Activated CD4-positive, alpha-beta T cell treated with anti-CD3 and anti-CD28 coated beads, Interleukin-2, amount 50 U/mL, for 24 hours (primary cell): ENCODE measurements around the gene POLR1F.

Experiments used
- DNase-seq, 2 donors: peaks; one replicate each; pipeline ENCODE4 v3.0.0-alpha.2; 2020; ENCODE audit warnings: low read depth in 1 of 2, low spot score in 1 of 2

POLR1F gene

DNA sequence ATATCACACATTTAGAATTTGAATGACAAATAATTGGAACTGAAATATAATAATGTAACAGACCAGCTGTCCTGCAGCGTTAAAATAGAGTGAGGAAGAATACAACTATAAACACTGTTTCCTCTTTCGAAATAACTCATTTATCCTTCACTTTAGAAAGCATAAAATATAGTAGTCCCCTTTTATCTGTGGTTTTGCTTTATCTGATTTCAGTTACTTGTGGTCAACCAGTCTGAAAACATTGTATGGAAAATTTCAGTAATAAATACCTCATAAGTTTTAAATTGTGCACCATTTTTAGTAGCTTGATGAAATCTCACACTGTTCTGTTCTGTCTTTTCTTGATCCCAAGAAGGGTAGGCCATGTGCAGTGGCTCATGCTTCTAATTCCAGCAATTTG lies 31.7 kb downstream of the POLR1F start:
- DNase-seq: no peak

DNA sequence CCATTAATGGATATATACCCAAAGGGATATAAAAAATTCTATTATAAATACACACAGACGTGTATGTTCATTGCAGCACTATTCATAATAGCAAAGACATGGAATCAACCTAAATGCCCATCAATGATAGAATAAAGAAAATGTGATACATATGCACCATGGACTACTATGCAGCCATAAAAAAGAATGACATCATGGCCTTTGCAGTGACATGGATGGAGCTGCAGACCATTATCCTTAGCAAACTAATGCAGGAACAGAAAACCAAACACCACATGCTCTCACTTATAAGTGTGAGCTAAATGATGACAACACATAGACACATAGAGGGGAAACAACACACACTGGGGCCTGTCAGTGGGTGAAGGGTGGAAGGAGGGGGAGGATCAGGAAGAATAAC lies 33.0 kb downstream of the POLR1F start:
- no peak for DNase-seq

DNA sequence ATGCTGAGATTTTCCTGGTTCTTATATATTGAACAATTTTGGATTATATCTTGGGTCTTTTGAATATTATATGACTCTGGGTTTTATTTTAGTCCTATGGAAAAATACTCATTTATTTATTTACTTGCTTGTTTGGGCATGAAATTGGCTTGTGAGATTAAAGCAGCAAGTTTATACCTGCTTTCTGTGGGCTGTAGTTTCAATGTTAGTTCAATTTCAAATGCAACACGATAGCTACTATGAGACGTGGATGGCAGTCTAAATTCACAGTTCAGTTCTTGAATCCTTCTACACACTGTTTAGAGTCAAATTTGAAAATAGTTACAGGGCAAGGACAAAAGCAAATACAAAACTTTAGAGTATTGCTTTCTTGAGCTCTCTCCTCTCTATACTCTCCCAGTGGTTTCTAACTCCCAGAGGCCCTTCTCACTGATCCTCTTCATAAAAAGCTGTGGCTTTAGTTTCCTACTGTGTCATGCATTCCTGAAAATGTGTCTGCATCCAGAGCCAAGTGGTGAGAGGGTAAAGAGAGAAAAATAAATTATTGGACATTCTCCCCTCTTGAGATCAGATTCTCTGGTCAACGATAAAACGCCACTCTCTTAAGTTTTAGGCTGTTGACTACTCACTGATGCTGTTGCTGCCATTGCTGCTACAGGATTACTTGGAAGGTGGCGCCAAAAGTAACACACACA lies 34.4 kb downstream of the POLR1F start:
- DNase-seq: no peak

GRCh38 chr7:19670806-19671205 lies 38.0 kb downstream of the POLR1F start:
- no peak for DNase-seq

GRCh38 chr7:19665399-19666008 lies 43.3 kb downstream of the POLR1F start:
- no peak for DNase-seq

- no peak for DNase-seq
Measured at GRCh38 chr7:19663816-19664462, 44.9 kb downstream of the POLR1F start.

DNA sequence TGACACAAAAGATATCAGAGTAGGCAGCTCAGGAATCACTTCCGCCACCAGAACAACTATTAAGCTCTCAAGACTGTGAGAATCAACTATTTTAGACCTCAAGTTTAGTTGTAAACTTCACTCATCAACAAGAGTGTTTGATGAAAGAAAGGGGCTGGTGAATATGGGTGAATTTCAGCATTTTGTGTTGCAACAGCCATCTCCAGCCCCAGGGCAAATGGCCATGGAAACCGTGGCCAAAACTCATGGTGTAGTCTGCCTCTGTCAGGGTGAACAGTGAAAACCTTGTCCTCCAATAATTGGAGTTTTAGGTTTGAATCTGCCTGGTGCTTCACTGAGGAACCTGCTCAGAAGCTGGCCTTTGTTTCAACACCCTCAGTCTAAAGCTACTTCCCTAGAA lies 60.0 kb downstream of the POLR1F start:
- no peak for DNase-seq
